Measurements from ENCODE around the gene KIF20B.

KIF20B gene

GRCh38 chr10:89699581-89700064, 1.8 kb upstream of the KIF20B start:
- TF ChIP-seq ARNT (IDR thresholded peaks at IDR 0.05) (no peak), ZNF384 (IDR thresholded peaks at IDR 0.05) (no peak), PKNOX1 (IDR thresholded peaks at IDR 0.05) (no peak), FOXK2 (IDR thresholded peaks at IDR 0.05) (no peak), ELF4 (IDR thresholded peaks at IDR 0.05) (no peak), FOXA1 (IDR thresholded peaks at IDR 0.05) (no peak), TARDBP (IDR thresholded peaks at IDR 0.05) (no peak), LEF1 (IDR thresholded peaks at IDR 0.05; ENCODE audit: borderline replicate concordance) (no peak), FOXM1 (IDR thresholded peaks at IDR 0.05; ENCODE audit: borderline replicate concordance) (no peak), CTBP1 (IDR thresholded peaks at IDR 0.05; ENCODE audit: borderline replicate concordance) (no peak), BHLHE40 (IDR thresholded peaks at IDR 0.05; ENCODE audit: borderline replicate concordance) (no peak), SP1 (IDR thresholded peaks at IDR 0.05) (no peak), NFRKB (IDR thresholded peaks at IDR 0.05) (no peak), SUZ12 (IDR thresholded peaks at IDR 0.05) (no peak), L3MBTL2 (conservative IDR thresholded peaks at IDR 0.05) (no peak), HDGF (IDR thresholded peaks at IDR 0.05; ENCODE audit: borderline replicate concordance) (no peak)
- ChIA-PET POLR2A (no interaction called here), CTCF (no interaction called here)
- DNase-seq (ENCODE audit: extremely low spot score), result no peak

GRCh38 chr10:89700923-89701241, 508 bp upstream of the KIF20B start:
- DNase-seq (ENCODE audit: extremely low spot score), result no peak
- ChIA-PET CTCF (no interaction called here), POLR2A (interaction anchor here (0.6 to 2.1 kb wide), 36 partner anchors 9 to 1165 kb away, joined by 3 to 29 read pairs (median 4); no protein-coding TSS in a partner anchor)
- no peak for TF ChIP-seq ELF4 (IDR thresholded peaks at IDR 0.05)
- TF ChIP-seq HDGF (IDR thresholded peaks at IDR 0.05; ENCODE audit: borderline replicate concordance), result no peak
- no peak for TF ChIP-seq BHLHE40 (IDR thresholded peaks at IDR 0.05; ENCODE audit: borderline replicate concordance)
- TF ChIP-seq NFRKB (IDR thresholded peaks at IDR 0.05), result no peak

- POLR2A ChIA-PET, result interaction anchor here (1.0 to 2.1 kb wide), 13 partner anchors 11 to 135 kb away, joined by 3 to 29 read pairs (median 6); no protein-coding TSS in a partner anchor
- CTCF ChIA-PET, result no interaction called here
- TF ChIP-seq L3MBTL2 (conservative IDR thresholded peaks at IDR 0.05) (no peak), TARDBP (IDR thresholded peaks at IDR 0.05) (no peak), CTBP1 (IDR thresholded peaks at IDR 0.05; ENCODE audit: borderline replicate concordance) (no peak), ZNF384 (IDR thresholded peaks at IDR 0.05) (no peak), ELF4 (IDR thresholded peaks at IDR 0.05) (no peak), FOXM1 (IDR thresholded peaks at IDR 0.05; ENCODE audit: borderline replicate concordance) (no peak), FOXK2 (IDR thresholded peaks at IDR 0.05) (no peak), SUZ12 (IDR thresholded peaks at IDR 0.05) (no peak), SP1 (IDR thresholded peaks at IDR 0.05) (no peak), HDGF (IDR thresholded peaks at IDR 0.05; ENCODE audit: borderline replicate concordance) (no peak), ARNT (IDR thresholded peaks at IDR 0.05) (no peak), PKNOX1 (IDR thresholded peaks at IDR 0.05) (no peak), LEF1 (IDR thresholded peaks at IDR 0.05; ENCODE audit: borderline replicate concordance) (no peak), NFRKB (IDR thresholded peaks at IDR 0.05) (no peak), FOXA1 (IDR thresholded peaks at IDR 0.05) (no peak), BHLHE40 (IDR thresholded peaks at IDR 0.05; ENCODE audit: borderline replicate concordance) (no peak)
- peak; percentile 10 for DNase-seq (ENCODE audit: extremely low spot score)
Observed at GRCh38 chr10:89702121-89702480, 711 bp downstream of the KIF20B start.

- CTCF ChIA-PET, result no interaction called here
- DNase-seq (ENCODE audit: extremely low spot score), result no peak
- POLR2A ChIA-PET, result interaction anchor here (0.7 kb wide), 1 partner anchor 61 kb away, joined by 5 read pairs; no protein-coding TSS in a partner anchor
- TF ChIP-seq CTBP1 (IDR thresholded peaks at IDR 0.05; ENCODE audit: borderline replicate concordance) (no peak), ELF4 (IDR thresholded peaks at IDR 0.05) (no peak), SP1 (IDR thresholded peaks at IDR 0.05) (no peak), FOXA1 (IDR thresholded peaks at IDR 0.05) (no peak), L3MBTL2 (conservative IDR thresholded peaks at IDR 0.05) (no peak), PKNOX1 (IDR thresholded peaks at IDR 0.05) (no peak), NFRKB (IDR thresholded peaks at IDR 0.05) (no peak), TARDBP (IDR thresholded peaks at IDR 0.05) (no peak), FOXM1 (IDR thresholded peaks at IDR 0.05; ENCODE audit: borderline replicate concordance) (no peak), FOXK2 (IDR thresholded peaks at IDR 0.05) (no peak), SUZ12 (IDR thresholded peaks at IDR 0.05) (no peak)
Observed at GRCh38 chr10:89705466-89705865, 4.1 kb downstream of the KIF20B start.

GRCh38 chr10:89706011-89706410, 4.6 kb downstream of the KIF20B start:
- TF ChIP-seq FOXM1 (IDR thresholded peaks at IDR 0.05; ENCODE audit: borderline replicate concordance) (no peak), PKNOX1 (IDR thresholded peaks at IDR 0.05) (no peak)
- no peak for DNase-seq (ENCODE audit: extremely low spot score)
- ChIA-PET CTCF (no interaction called here), POLR2A (no interaction called here)

- no peak for DNase-seq (ENCODE audit: extremely low spot score)
- POLR2A ChIA-PET, result no interaction called here
- CTCF ChIA-PET, result interaction anchor here (0.6 to 0.7 kb wide), 2 partner anchors 33 to 503 kb away, joined by 3 to 4 read pairs; no protein-coding TSS in a partner anchor
- no peak for TF ChIP-seq SUZ12 (IDR thresholded peaks at IDR 0.05)
- TF ChIP-seq SP1 (IDR thresholded peaks at IDR 0.05), result no peak
- no peak for TF ChIP-seq NFRKB (IDR thresholded peaks at IDR 0.05)
- no peak for TF ChIP-seq ZNF384 (IDR thresholded peaks at IDR 0.05)
- TF ChIP-seq FOXK2 (IDR thresholded peaks at IDR 0.05), result no peak
- no peak for TF ChIP-seq LEF1 (IDR thresholded peaks at IDR 0.05; ENCODE audit: borderline replicate concordance)
- no peak for TF ChIP-seq PKNOX1 (IDR thresholded peaks at IDR 0.05)
- TF ChIP-seq HDGF (IDR thresholded peaks at IDR 0.05; ENCODE audit: borderline replicate concordance), result no peak
- no peak for TF ChIP-seq L3MBTL2 (conservative IDR thresholded peaks at IDR 0.05)
- no peak for TF ChIP-seq CTBP1 (IDR thresholded peaks at IDR 0.05; ENCODE audit: borderline replicate concordance)
- no peak for TF ChIP-seq ARNT (IDR thresholded peaks at IDR 0.05)
- TF ChIP-seq TARDBP (IDR thresholded peaks at IDR 0.05), result no peak
- no peak for TF ChIP-seq BHLHE40 (IDR thresholded peaks at IDR 0.05; ENCODE audit: borderline replicate concordance)
- TF ChIP-seq ELF4 (IDR thresholded peaks at IDR 0.05), result no peak
- TF ChIP-seq FOXA1 (IDR thresholded peaks at IDR 0.05), result no peak
- no peak for TF ChIP-seq FOXM1 (IDR thresholded peaks at IDR 0.05; ENCODE audit: borderline replicate concordance)
Observed at GRCh38 chr10:89707372-89707771, 6.0 kb downstream of the KIF20B start.
